OCI-LY7 (cell line): ENCODE results near the gene DPP8. TPM values are rescaled to one million over a fixed set of nuclear protein-coding genes. Genes with fewer than 3 reads are reported as not detected.

Experiments
- BruUV-seq: library from RNA; stranded (reverse); fragments of 400-500 nt; replicated peaks from 2 replicates; lab custom pipeline; 2021; lab: Mats Ljungman, UMichigan
- CTCF ChIA-PET: fragments of 300-600 bp; sonication (Branson Sonifier 250); formaldehyde crosslinking; loops from one replicate; lab custom pipeline; 2022; ENCODE audit warnings: antibody characterized with exemption; ENCODE audit not compliant: unreplicated experiment; lab: Charles Lee
- POLR2A ChIA-PET: fragments of 300-600 bp; sonication (Branson Sonifier 250); formaldehyde crosslinking; loops from one replicate; lab custom pipeline; 2022; ENCODE audit warnings: antibody characterized with exemption; lab: Charles Lee
- DNase-seq: peaks from one replicate; pipeline ENCODE4 v3.0.0-alpha.2; 2015; ENCODE audit warnings: low spot score
- H2AFZ ChIP-seq: fragments of 200-600 bp; sonication (generic), shearing (Covaris generic); 2 replicates; pipeline ENCODE4 v1.6.1; 2014; ENCODE audit warnings: mild to moderate bottlenecking, antibody characterized with exemption, low read length, moderate library complexity
- H3K27ac ChIP-seq: fragments of 200-600 bp; sonication (generic); 2 replicates; pipeline ENCODE4 v1.5.1; 2014; ENCODE audit warnings: mixed run types, low read depth, mild to moderate bottlenecking, moderate library complexity, low read length, inconsistent platforms; ENCODE audit not compliant: poor library complexity, severe bottlenecking
- H3K36me3 ChIP-seq: fragments of 200-600 bp; sonication (generic); 2 replicates; pipeline ENCODE4 v1.6.1; 2014; ENCODE audit warnings: mild to moderate bottlenecking, antibody characterized with exemption, low read length, moderate library complexity, mixed read lengths; ENCODE audit not compliant: insufficient read depth
- H3K4me1 ChIP-seq: fragments of 200-600 bp; sonication (generic); 2 replicates; pipeline ENCODE4 v1.5.1; 2014; ENCODE audit warnings: mild to moderate bottlenecking, low read length; ENCODE audit not compliant: insufficient read depth, poor library complexity, severe bottlenecking
- H3K4me2 ChIP-seq: fragments of 200-600 bp; sonication (generic); 2 replicates; pipeline ENCODE4 v1.6.1; 2014; ENCODE audit warnings: mild to moderate bottlenecking, low read length
- H3K4me3 ChIP-seq: fragments of 200-600 bp; sonication (generic); 2 replicates; pipeline ENCODE4 v1.5.1; 2014; ENCODE audit warnings: mild to moderate bottlenecking, low read depth, low read length; ENCODE audit not compliant: poor library complexity, severe bottlenecking
- H3K79me2 ChIP-seq: fragments of 200-600 bp; sonication (generic); 2 replicates; pipeline ENCODE4 v1.6.1; 2016; ENCODE audit warnings: low read depth, mild to moderate bottlenecking, low read length, moderate library complexity, mixed read lengths; ENCODE audit not compliant: insufficient read depth
- H3K9me2 ChIP-seq: fragments of 200-600 bp; sonication (generic); 2 replicates; pipeline ENCODE4 v1.6.1; 2016; ENCODE audit warnings: mild to moderate bottlenecking, low read length, mixed read lengths; ENCODE audit not compliant: insufficient read depth
- H3K9me3 ChIP-seq: fragments of 200-600 bp; sonication (generic); 2 replicates; pipeline ENCODE4 v1.6.1; 2014; ENCODE audit warnings: mild to moderate bottlenecking, mixed run types, low read length, mixed read lengths
- H4K20me1 ChIP-seq: fragments of 200-600 bp; sonication (generic); 2 replicates; pipeline ENCODE4 v1.6.1; 2014; ENCODE audit warnings: mild to moderate bottlenecking, antibody characterized with exemption, low read length, moderate library complexity, mixed read lengths; ENCODE audit not compliant: insufficient read depth
- CTCF ChIP-seq: fragments of 200-600 bp; sonication (generic); conservative IDR thresholded peaks from 2 replicates; pipeline ENCODE4 v1.5.1; 2014; ENCODE audit warnings: mild to moderate bottlenecking, antibody characterized with exemption, low read length, moderate library complexity, mixed read lengths
- EZH2phosphoT487 ChIP-seq: fragments of 200-600 bp; sonication (generic); IDR thresholded peaks from 2 replicates; pipeline ENCODE4 v1.6.1; 2018; ENCODE audit warnings: low read depth, borderline replicate concordance, mild to moderate bottlenecking, mixed run types, antibody characterized with exemption, low read length, moderate library complexity, mixed read lengths
- intact Hi-C: fragments of 100-400 bp; cut with micrococcal nuclease; formaldehyde crosslinking; loops from one replicate; pipeline ENCODE4 v1.10.0; 2022; ENCODE audit not compliant: unreplicated experiment
- total RNA-seq, 2 experiments: library from RNA; depleted of rRNA in 1 of 2; stranded (reverse); fragments of >200 nt in 1 of 2; shearing (Covaris generic) in 1 of 2; gene quantifications; 2 replicates each; pipeline ENCODE4 v1.2.3, GENCODE V29; 2014 to 2022

The DPP8 gene
- total RNA-seq, 2 experiments from 2014 or later, result 43.0 to 52.1 TPM

DNA sequence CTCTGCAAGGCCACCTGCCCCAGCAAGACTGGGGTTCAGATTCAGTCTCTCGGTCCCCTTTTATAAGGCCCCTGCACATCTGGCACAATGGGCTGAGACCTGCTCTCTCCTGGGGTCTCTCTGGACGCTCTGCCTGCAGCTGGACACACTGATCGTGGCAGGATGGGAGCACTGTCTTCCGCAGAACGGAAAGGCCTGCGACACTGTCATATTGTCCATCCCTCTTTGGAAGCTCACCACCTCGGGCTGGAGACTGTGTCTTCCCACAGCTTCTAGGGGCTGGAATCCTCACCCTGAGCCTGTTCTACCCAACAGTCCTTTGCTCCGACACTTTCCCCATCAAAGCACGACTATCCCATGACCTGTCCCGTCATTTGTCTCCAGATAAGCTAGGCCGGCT is 83.3 kb downstream of the DPP8 start:
- TF ChIP-seq EZH2phosphoT487 (no peak), CTCF (no peak)
- Histone ChIP-seq H3K9me3 (no peaks in the 10 kb centered on the region), H3K79me2 (no peaks in the 10 kb centered on the region), H3K27ac (no peak overlapping the region), H3K4me2 (no peak overlapping the region), H3K9me2 (no peaks in the 10 kb centered on the region), H3K4me3 (no peak overlapping the region), H3K4me1 (no peaks in the 10 kb centered on the region), H2AFZ (no peak overlapping the region), H3K36me3 (no peaks in the 10 kb centered on the region), H4K20me1 (no peaks in the 10 kb centered on the region)
- CTCF ChIA-PET, result no interaction called here
- no peak for DNase-seq
- intact Hi-C loops, result no loop called here
- no TSS peak for BruUV-seq
- POLR2A ChIA-PET, result no interaction called here

- ChIA-PET POLR2A (no interaction called here), CTCF (interaction anchor here (0.6 kb wide), 1 partner anchor 99 kb away, joined by 3 read pairs; no protein-coding TSS in a partner anchor)
- intact Hi-C loops, result no loop called here
- DNase-seq, result no peak
- Histone ChIP-seq H3K4me1 (no peaks in the 10 kb centered on the region), H3K4me3 (no peak overlapping the region), H2AFZ (no peak overlapping the region), H3K79me2 (no peaks in the 10 kb centered on the region), H3K36me3 (no peaks in the 10 kb centered on the region), H3K9me2 (no peaks in the 10 kb centered on the region), H3K27ac (no peak overlapping the region), H3K9me3 (no peaks in the 10 kb centered on the region), H4K20me1 (no peaks in the 10 kb centered on the region), H3K4me2 (no peak overlapping the region)
- TF ChIP-seq CTCF (no peak), EZH2phosphoT487 (no peak)
- BruUV-seq, result no TSS peak
Observed at GRCh38 chr15:65431731-65432130, 85.8 kb downstream of the DPP8 start.

- H3K27ac ChIP-seq, result no peak overlapping the region
- BruUV-seq, result no TSS peak
- no peak overlapping the region for H3K4me3 ChIP-seq
- H3K4me1 ChIP-seq, result no peaks in the 10 kb centered on the region
- H3K79me2 ChIP-seq, result no peaks in the 10 kb centered on the region
- CTCF ChIA-PET, result no interaction called here
- H3K4me2 ChIP-seq, result no peak overlapping the region
- no peaks in the 10 kb centered on the region for H3K36me3 ChIP-seq
- no peaks in the 10 kb centered on the region for H3K9me2 ChIP-seq
- H2AFZ ChIP-seq, result no peak overlapping the region
- H3K9me3 ChIP-seq, result no peaks in the 10 kb centered on the region
- no peak for TF ChIP-seq CTCF
- TF ChIP-seq EZH2phosphoT487, result no peak
- H4K20me1 ChIP-seq, result no peaks in the 10 kb centered on the region
- intact Hi-C loops, result no loop called here
- POLR2A ChIA-PET, result no interaction called here
- no peak for DNase-seq
Observed at GRCh38 chr15:65426216-65426853, 91.2 kb downstream of the DPP8 start.
